ENCODE measurements around the gene ADRB2. TPM values are rescaled to one million over a fixed set of nuclear protein-coding genes. Genes with fewer than 3 reads are reported as not detected.

ADRB2 gene
- total RNA-seq, 1 experiment from 2014 or later, result 0.26 TPM

DNA sequence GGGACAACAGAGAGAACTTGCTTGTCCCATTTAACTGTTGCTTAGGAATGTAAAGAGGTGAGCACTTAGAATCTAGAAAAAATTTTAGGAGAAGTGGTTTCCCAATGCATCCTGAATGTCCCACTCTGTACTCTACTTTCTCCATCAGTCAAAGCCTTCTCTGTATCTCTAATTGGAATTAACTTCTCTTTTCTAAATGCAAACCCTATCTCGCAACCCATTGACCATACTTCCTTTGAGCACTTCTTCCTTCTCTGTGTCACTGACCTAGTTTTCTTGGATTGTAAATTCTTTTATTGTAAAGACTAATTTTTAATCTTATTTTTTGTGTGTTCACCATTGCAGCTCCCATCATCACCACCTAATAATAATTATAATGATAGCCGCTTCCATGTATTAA lies 33.3 kb downstream of the ADRB2 start:
- Histone ChIP-seq H3K9me3 (ENCODE audit: control insufficient read depth, low read depth, low read length) (no peaks in the 10 kb centered on the region), H3K23me2 (ENCODE audit: insufficient read length, low read depth, low read length, poor library complexity, severe bottlenecking) (no peaks in the 10 kb centered on the region), H3K18ac (ENCODE audit: insufficient read length, low read depth, low read length) (no peak overlapping the region), H3K27ac (ENCODE audit: insufficient read length, low read depth, low read length) (no peak overlapping the region), H3K23ac (ENCODE audit: insufficient read length, low read depth, low read length) (no peak overlapping the region), H2BK5ac (ENCODE audit: insufficient read length, low read length) (no peak overlapping the region), H2BK120ac (ENCODE audit: low read depth, low read length, poor library complexity, severe bottlenecking) (no peak overlapping the region), H2AK5ac (ENCODE audit: insufficient read length, low read length) (no peak overlapping the region), H2AFZ (ENCODE audit: low read length) (no peak overlapping the region), H3K4me1 (ENCODE audit: insufficient read depth, low read length) (no peaks in the 10 kb centered on the region), H3K4ac (ENCODE audit: low read depth, low read length) (no peak overlapping the region), H3K4me2 (ENCODE audit: insufficient read depth, insufficient read length, low read length) (no peak overlapping the region), H2BK20ac (ENCODE audit: low read depth, low read length, poor library complexity, severe bottlenecking) (no peak overlapping the region), H4K8ac (replicated peaks; ENCODE audit: insufficient read length, low read depth, low read length) (no peak overlapping the region), H4K5ac (ENCODE audit: insufficient read length, low read depth, low read length) (no peak overlapping the region), H2BK15ac (ENCODE audit: low read depth, low read length) (no peak overlapping the region), H4K91ac (ENCODE audit: insufficient read length, low read depth, low read length) (no peak overlapping the region), H3K79me2 (ENCODE audit: insufficient read depth, low read length) (no peaks in the 10 kb centered on the region), H4K20me1 (ENCODE audit: control insufficient read depth, insufficient read depth, insufficient read length) (no peaks in the 10 kb centered on the region), H3K56ac (ENCODE audit: insufficient read length, low read depth, low read length) (no peak overlapping the region), H3K9ac (ENCODE audit: extremely low read depth, insufficient read length, low read length) (no peak overlapping the region), H3K14ac (ENCODE audit: insufficient read depth, low read length) (no peak overlapping the region), H3T11ph (ENCODE audit: low read length) (no peak overlapping the region), H2BK12ac (ENCODE audit: insufficient read length, low read depth, low read length) (no peak overlapping the region), H3K27me3 (ENCODE audit: insufficient read depth, low read length) (no peaks in the 10 kb centered on the region), H3K79me1 (ENCODE audit: insufficient read depth, low read depth, low read length, poor library complexity, severe bottlenecking) (no peaks in the 10 kb centered on the region)
- no peak overlapping the region for H3K4me3 Mint-ChIP-seq
- peaks cover 1% of the 10 kb centered on the region for H3K27me3 Mint-ChIP-seq (ENCODE audit: low read depth)
- no peak for DNase-seq
- H3K4me1 Mint-ChIP-seq, result peaks cover 0 to 4% of the 10 kb centered on the region in 2 experiments; a peak in 2 of 4 replicates
- no CpG with 5 or more reads among the region's 2 CpGs for WGBS (ENCODE audit: extremely low coverage, insufficient read length, low lambda C conversion rate)
- no peaks in the 10 kb centered on the region; a peak in 1 of 5 replicates for H3K9me3 Mint-ChIP-seq
- H3K27ac Mint-ChIP-seq, result no peak overlapping the region
- TF ChIP-seq, protein P1, sequence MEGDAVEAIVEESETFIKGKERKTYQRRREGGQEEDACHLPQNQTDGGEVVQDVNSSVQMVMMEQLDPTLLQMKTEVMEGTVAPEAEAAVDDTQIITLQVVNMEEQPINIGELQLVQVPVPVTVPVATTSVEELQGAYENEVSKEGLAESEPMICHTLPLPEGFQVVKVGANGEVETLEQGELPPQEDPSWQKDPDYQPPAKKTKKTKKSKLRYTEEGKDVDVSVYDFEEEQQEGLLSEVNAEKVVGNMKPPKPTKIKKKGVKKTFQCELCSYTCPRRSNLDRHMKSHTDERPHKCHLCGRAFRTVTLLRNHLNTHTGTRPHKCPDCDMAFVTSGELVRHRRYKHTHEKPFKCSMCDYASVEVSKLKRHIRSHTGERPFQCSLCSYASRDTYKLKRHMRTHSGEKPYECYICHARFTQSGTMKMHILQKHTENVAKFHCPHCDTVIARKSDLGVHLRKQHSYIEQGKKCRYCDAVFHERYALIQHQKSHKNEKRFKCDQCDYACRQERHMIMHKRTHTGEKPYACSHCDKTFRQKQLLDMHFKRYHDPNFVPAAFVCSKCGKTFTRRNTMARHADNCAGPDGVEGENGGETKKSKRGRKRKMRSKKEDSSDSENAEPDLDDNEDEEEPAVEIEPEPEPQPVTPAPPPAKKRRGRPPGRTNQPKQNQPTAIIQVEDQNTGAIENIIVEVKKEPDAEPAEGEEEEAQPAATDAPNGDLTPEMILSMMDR (conservative IDR thresholded peaks at IDR 0.05), result no peak
- H3K36me3 Mint-ChIP-seq (ENCODE audit: insufficient read depth in 1 of 3, low read depth in 3 of 3), result no peaks in the 10 kb centered on the region

Data from H9 (cell line).